ENCODE results near the gene TBC1D24.

Gene TBC1D24

DNA sequence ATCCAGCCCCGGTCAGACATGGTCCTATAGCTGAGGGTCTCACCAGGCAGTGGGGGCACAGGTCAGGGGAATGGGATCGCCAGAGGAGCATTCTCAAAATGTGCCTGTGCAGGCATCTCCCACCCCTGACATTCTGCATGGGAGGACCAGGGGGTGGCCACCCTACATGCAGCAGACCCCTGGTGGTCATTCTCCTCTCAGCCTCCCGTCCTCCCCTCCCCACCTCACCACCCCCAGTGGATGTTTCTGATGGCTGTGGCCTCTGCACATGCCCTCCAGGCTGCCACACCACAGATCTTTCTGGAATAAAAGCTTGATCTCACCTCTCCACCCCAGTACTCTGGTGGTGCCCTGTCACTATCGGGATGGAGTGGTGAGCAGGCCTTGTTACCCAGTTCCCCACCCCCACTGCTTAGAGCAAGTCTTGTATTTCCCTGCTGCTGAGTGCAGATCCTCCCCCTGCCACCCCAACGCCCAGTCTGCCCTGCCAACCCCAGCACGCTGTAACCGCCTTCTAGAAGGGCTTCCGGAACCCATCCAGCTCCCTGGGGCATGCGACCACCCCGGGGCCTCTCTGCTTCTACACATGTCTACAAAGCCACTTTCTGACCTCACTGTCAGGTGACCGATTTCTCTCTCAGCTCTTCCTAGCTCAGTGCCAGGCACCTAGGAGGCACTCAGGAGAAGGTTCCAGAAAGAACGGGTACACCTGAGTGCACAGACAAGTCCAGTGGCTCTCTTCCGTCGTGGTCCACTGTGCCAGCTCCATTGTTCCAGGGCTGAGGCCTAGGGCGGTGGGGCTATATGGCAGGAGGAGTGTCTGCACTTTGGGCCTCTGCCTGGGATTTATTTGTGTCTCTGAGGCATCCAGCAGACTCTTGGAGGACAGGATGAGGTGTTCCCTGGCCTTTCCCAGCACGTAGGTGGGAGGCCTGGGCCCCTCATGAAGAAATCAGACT is 9.3 kb downstream of the TBC1D24 start:
- H2AFZ ChIP-seq = no peak overlapping the region
- TF ChIP-seq, protein P1, sequence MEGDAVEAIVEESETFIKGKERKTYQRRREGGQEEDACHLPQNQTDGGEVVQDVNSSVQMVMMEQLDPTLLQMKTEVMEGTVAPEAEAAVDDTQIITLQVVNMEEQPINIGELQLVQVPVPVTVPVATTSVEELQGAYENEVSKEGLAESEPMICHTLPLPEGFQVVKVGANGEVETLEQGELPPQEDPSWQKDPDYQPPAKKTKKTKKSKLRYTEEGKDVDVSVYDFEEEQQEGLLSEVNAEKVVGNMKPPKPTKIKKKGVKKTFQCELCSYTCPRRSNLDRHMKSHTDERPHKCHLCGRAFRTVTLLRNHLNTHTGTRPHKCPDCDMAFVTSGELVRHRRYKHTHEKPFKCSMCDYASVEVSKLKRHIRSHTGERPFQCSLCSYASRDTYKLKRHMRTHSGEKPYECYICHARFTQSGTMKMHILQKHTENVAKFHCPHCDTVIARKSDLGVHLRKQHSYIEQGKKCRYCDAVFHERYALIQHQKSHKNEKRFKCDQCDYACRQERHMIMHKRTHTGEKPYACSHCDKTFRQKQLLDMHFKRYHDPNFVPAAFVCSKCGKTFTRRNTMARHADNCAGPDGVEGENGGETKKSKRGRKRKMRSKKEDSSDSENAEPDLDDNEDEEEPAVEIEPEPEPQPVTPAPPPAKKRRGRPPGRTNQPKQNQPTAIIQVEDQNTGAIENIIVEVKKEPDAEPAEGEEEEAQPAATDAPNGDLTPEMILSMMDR (IDR thresholded peaks at IDR 0.05) = no peak
- H3K4me1 ChIP-seq = no peaks in the 10 kb centered on the region
- H3K4me2 ChIP-seq (ENCODE audit: low read length) = no peak overlapping the region
- no peak overlapping the region for H3K27ac ChIP-seq
- H3K36me3 ChIP-seq (ENCODE audit: control insufficient read depth, insufficient read depth, low read length) = no peaks in the 10 kb centered on the region
- H3K79me2 ChIP-seq = peaks cover 8% of the 10 kb centered on the region
- no peak overlapping the region for H3K4me3 ChIP-seq (ENCODE audit: low read depth, low read length)
- H3K27me3 ChIP-seq (ENCODE audit: control insufficient read depth, insufficient read depth, low read length) = no peaks in the 10 kb centered on the region
- no peak overlapping the region for H3K9ac ChIP-seq
- no peaks in the 10 kb centered on the region for H3K9me3 ChIP-seq (ENCODE audit: control insufficient read depth, low read length)

DNA sequence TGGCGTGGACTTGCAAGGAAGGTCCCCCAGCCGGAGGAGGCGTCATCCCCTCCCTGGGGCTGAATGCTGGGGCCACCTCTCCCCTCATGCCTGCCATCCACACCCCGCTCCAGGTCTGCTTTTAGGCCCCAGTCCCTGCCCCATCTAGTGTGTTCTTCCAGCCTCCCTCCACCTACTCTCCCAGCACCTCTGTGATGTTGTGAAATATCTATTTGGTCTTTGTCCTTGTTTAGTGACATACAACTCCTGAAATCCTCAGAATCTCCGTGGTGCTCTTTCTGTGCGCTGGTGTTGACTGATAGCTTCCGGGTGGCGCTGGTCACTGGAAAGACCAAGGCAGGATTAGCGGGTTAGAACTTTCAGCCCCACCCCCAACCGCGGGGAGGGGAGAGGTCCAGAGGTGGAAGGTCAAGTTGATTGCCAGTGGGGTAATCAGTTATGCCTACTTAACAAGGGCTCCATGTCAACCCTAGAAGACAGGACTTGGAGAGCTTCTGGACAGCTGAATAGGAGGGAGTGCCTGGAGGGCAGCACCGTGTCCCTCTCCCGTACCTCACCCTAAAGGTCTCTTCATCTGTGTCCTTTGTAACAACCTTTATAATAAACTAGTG is 10.1 kb downstream of the TBC1D24 start:
- Histone ChIP-seq H3K36me3 (ENCODE audit: control insufficient read depth, insufficient read depth, low read length) (no peaks in the 10 kb centered on the region), H2AFZ (no peak overlapping the region), H3K27ac (no peak overlapping the region), H3K9ac (no peak overlapping the region), H3K4me3 (ENCODE audit: low read depth, low read length) (no peak overlapping the region), H3K9me3 (ENCODE audit: control insufficient read depth, low read length) (no peaks in the 10 kb centered on the region), H3K79me2 (peaks cover 10% of the 10 kb centered on the region), H3K27me3 (ENCODE audit: control insufficient read depth, insufficient read depth, low read length) (no peaks in the 10 kb centered on the region), H3K4me2 (ENCODE audit: low read length) (no peak overlapping the region), H3K4me1 (no peaks in the 10 kb centered on the region)
- TF ChIP-seq, protein P1 (IDR thresholded peaks at IDR 0.05) = no peak

DNA sequence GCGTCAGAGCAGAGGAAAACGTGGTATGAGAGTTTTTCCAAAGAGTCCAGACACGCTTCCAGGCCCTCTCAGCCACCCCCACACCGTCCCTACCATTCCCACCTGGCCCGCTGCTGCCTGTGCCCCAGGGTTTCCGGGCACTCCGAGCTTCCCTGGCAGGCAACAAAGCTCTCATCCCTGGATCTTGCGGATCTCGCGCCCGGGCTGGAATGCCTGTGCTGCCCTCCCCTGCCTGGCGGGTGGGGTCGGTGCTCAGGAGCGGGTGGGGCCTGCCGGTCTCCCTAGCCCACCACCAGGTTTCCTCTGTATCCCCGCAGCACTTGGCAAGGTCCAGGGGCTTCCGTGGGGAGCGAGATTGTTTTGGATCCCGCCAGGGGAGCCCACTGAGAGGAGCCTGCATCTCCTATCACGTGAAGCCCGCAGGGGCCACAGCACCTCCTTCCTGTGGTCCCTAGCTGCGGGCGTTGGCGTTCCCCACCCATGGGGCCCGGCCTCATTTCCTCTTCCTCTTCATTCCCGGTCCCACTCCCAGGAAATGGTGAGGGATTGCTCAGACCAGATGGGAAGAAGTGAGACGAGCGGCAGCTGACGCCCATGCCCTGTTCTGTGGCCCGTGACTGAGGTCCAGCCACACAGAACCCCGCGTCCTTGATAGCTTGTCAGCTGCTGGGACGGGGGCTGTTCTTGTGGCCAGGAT is 11.0 kb downstream of the TBC1D24 start:
- H3K9me3 ChIP-seq (ENCODE audit: control insufficient read depth, low read length) = no peaks in the 10 kb centered on the region
- H3K36me3 ChIP-seq (ENCODE audit: control insufficient read depth, insufficient read depth, low read length) = no peaks in the 10 kb centered on the region
- H3K27ac ChIP-seq = no peak overlapping the region
- no peak overlapping the region for H3K9ac ChIP-seq
- no peak overlapping the region for H3K4me3 ChIP-seq (ENCODE audit: low read depth, low read length)
- H3K27me3 ChIP-seq (ENCODE audit: control insufficient read depth, insufficient read depth, low read length) = no peaks in the 10 kb centered on the region
- H3K4me2 ChIP-seq (ENCODE audit: low read length) = no peak overlapping the region
- peaks cover 14% of the 10 kb centered on the region for H3K79me2 ChIP-seq
- TF ChIP-seq, protein P1 (IDR thresholded peaks at IDR 0.05) = no peak
- no peak overlapping the region for H2AFZ ChIP-seq
- H3K4me1 ChIP-seq = no peaks in the 10 kb centered on the region

DNA sequence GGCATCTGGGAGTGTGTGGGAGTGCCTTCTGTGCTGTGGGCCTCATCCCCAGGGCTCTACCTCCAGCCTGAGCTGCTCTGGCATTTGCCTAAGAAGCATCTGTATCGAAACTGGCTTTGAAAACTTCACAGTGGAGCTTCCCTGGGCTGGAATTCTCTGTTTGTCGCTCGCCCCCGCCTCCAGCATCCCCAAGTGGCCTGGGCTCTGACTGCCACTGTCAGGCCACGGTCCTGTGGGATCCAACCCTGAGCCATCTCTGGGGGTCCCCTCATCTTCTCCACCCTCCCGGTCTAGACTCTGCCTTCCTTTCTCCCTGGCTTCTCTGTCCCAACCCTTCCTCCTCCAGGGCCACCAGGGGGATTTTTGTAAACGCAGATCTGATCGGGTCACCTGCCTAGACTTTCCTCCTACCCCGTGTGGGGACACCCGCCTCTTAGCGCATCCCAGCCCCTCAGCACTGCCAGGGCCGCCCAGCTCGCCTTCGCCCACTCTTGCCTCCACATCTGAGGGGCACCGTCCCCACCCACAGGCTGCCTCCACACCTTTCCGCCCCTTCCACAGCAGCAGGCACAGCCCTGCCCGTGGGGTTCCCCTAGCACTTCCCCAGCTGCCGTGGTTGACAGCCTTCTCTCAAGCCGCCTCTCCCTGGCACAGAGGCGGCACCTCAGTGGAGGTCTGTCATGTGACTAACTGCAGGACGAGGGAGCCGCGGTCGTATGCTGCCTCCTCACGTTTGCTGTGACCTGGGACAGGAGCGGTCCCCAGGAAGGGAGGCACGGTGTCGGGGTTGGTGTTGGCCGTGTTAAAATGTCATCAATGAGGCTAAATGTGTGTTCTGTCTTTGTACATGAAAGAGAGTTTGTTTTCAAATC is 12.0 kb downstream of the TBC1D24 start:
- H3K27ac ChIP-seq = no peak overlapping the region
- no peaks in the 10 kb centered on the region for H3K36me3 ChIP-seq (ENCODE audit: control insufficient read depth, insufficient read depth, low read length)
- H3K9ac ChIP-seq = no peak overlapping the region
- no peak overlapping the region for H3K4me2 ChIP-seq (ENCODE audit: low read length)
- TF ChIP-seq, protein P1 (IDR thresholded peaks at IDR 0.05) = peak; percentile 32
- H3K9me3 ChIP-seq (ENCODE audit: control insufficient read depth, low read length) = no peaks in the 10 kb centered on the region
- H3K27me3 ChIP-seq (ENCODE audit: control insufficient read depth, insufficient read depth, low read length) = no peaks in the 10 kb centered on the region
- H3K4me3 ChIP-seq (ENCODE audit: low read depth, low read length) = no peak overlapping the region
- H2AFZ ChIP-seq = no peak overlapping the region
- H3K79me2 ChIP-seq = peaks cover 13% of the 10 kb centered on the region
- no peaks in the 10 kb centered on the region for H3K4me1 ChIP-seq

Measured in parathyroid adenoma (tissue), 2 donors.